ENCODE results near the gene ELSPBP1. TPM values are rescaled to one million over a fixed set of nuclear protein-coding genes. Genes with fewer than 3 reads are reported as not detected.

The ELSPBP1 gene
- total and polyA plus RNA-seq, 2 experiments from 2014 or later: not detected

DNA sequence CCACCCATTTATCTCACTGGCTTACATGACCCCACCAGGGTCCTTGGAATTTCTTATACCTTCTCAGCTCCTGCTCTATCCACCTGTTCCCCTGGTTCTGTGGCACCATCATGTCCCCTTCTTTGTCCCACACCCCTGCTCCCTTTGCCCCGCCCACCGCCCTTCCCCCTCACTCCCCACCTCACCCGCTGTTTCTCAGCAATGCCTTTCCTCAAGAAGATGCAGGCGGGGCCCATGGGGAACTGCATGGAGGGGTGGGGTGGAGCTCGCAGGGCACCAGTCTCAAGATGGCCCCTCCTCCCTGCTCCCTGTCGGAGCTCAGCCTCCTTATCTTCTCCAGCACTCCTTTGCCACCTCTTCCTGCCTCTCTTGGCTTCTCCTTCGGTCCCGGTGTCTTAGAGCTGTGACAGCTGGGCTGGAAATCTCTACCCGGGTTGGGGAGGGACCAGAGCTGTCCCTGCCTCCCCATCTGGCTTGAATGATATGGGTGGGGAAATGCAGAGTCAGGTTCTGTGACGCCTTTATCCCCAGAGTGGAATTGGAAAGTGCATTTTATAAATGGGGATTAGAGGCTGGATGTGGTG is 49.3 kb downstream of the ELSPBP1 start, which contains the start of gene CABP5:
TSS of gene CABP5 (minus strand) at position 405 of the 584 bp plus-strand sequence. CDS start at position 248, 157 bp downstream.
- Histone ChIP-seq H3K27me3 (ENCODE audit: insufficient read depth) (no peaks in the 10 kb centered on the region), H3K27ac (ENCODE audit: low read depth) (no peak within 1 kb of the TSS), H3K9me2 (ENCODE audit: insufficient read depth) (peaks cover 10% of the 10 kb centered on the region), H2AFZ (no peak within 1 kb of the TSS), H3F3A (replicated peaks; ENCODE audit: low read depth) (no peaks in the 10 kb centered on the region), H3K4me3 (no peak within 1 kb of the TSS), H3K4me2 (no peak within 1 kb of the TSS), H3K36me3 (ENCODE audit: insufficient read depth) (no peaks in the 10 kb centered on the region), H4K20me1 (replicated peaks; ENCODE audit: insufficient read depth) (no peaks in the 10 kb centered on the region), H3K79me2 (replicated peaks; ENCODE audit: insufficient read depth) (no peaks in the 10 kb centered on the region), H3K4me1 (ENCODE audit: insufficient read depth) (no peaks in the 10 kb centered on the region)
- Mint-ChIP-seq H3K9me3 (peaks cover 49% of the 10 kb centered on the region), H3K27me3 (ENCODE audit: insufficient read depth, low read depth, poor library complexity) (peaks cover 7% of the 10 kb centered on the region), H3K36me3 (ENCODE audit: low read depth) (peaks cover 9% of the 10 kb centered on the region), H3K4me3 (no peak within 1 kb of the TSS), H3K27ac (no peak within 1 kb of the TSS), H3K4me1 (no peaks in the 10 kb centered on the region)
- DNase-seq (ENCODE audit: low spot score): no peak
- ATAC-seq: no peak
- TF ChIP-seq ZNF331 (CRISPR knock-in tag; IDR thresholded peaks at IDR 0.05; ENCODE audit: low read depth) (no peak), ZNF114 (CRISPR knock-in tag; IDR thresholded peaks at IDR 0.05) (no peak), JUNB (IDR thresholded peaks at IDR 0.05; ENCODE audit: unreplicated experiment) (no peak), NANOG (IDR thresholded peaks at IDR 0.05; ENCODE audit: borderline replicate concordance) (no peak), EZH2phosphoT487 (IDR thresholded peaks at IDR 0.05; ENCODE audit: unreplicated experiment) (no peak), EZH2 (IDR thresholded peaks at IDR 0.05; ENCODE audit: low read depth, unreplicated experiment) (no peak), CREB1 (CRISPR knock-in tag; IDR thresholded peaks at IDR 0.05; ENCODE audit: low read depth) (no peak), POLR2AphosphoS5 (IDR thresholded peaks at IDR 0.05; ENCODE audit: low read depth) (no peak), STAT1 (IDR thresholded peaks at IDR 0.05; ENCODE audit: unreplicated experiment) (no peak)
- TF ChIP-seq, protein P1, sequence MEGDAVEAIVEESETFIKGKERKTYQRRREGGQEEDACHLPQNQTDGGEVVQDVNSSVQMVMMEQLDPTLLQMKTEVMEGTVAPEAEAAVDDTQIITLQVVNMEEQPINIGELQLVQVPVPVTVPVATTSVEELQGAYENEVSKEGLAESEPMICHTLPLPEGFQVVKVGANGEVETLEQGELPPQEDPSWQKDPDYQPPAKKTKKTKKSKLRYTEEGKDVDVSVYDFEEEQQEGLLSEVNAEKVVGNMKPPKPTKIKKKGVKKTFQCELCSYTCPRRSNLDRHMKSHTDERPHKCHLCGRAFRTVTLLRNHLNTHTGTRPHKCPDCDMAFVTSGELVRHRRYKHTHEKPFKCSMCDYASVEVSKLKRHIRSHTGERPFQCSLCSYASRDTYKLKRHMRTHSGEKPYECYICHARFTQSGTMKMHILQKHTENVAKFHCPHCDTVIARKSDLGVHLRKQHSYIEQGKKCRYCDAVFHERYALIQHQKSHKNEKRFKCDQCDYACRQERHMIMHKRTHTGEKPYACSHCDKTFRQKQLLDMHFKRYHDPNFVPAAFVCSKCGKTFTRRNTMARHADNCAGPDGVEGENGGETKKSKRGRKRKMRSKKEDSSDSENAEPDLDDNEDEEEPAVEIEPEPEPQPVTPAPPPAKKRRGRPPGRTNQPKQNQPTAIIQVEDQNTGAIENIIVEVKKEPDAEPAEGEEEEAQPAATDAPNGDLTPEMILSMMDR (conservative IDR thresholded peaks at IDR 0.05; ENCODE audit: low read depth in 2 of 2): no peak
- TF ChIP-seq, protein P2, sequence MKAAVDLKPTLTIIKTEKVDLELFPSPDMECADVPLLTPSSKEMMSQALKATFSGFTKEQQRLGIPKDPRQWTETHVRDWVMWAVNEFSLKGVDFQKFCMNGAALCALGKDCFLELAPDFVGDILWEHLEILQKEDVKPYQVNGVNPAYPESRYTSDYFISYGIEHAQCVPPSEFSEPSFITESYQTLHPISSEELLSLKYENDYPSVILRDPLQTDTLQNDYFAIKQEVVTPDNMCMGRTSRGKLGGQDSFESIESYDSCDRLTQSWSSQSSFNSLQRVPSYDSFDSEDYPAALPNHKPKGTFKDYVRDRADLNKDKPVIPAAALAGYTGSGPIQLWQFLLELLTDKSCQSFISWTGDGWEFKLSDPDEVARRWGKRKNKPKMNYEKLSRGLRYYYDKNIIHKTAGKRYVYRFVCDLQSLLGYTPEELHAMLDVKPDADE (IDR thresholded peaks at IDR 0.05): no peak
- TF ChIP-seq, protein P3, sequence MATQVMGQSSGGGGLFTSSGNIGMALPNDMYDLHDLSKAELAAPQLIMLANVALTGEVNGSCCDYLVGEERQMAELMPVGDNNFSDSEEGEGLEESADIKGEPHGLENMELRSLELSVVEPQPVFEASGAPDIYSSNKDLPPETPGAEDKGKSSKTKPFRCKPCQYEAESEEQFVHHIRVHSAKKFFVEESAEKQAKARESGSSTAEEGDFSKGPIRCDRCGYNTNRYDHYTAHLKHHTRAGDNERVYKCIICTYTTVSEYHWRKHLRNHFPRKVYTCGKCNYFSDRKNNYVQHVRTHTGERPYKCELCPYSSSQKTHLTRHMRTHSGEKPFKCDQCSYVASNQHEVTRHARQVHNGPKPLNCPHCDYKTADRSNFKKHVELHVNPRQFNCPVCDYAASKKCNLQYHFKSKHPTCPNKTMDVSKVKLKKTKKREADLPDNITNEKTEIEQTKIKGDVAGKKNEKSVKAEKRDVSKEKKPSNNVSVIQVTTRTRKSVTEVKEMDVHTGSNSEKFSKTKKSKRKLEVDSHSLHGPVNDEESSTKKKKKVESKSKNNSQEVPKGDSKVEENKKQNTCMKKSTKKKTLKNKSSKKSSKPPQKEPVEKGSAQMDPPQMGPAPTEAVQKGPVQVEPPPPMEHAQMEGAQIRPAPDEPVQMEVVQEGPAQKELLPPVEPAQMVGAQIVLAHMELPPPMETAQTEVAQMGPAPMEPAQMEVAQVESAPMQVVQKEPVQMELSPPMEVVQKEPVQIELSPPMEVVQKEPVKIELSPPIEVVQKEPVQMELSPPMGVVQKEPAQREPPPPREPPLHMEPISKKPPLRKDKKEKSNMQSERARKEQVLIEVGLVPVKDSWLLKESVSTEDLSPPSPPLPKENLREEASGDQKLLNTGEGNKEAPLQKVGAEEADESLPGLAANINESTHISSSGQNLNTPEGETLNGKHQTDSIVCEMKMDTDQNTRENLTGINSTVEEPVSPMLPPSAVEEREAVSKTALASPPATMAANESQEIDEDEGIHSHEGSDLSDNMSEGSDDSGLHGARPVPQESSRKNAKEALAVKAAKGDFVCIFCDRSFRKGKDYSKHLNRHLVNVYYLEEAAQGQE (IDR thresholded peaks at IDR 0.05; ENCODE audit: unreplicated experiment): no peak
- TF ChIP-seq, protein P4, sequence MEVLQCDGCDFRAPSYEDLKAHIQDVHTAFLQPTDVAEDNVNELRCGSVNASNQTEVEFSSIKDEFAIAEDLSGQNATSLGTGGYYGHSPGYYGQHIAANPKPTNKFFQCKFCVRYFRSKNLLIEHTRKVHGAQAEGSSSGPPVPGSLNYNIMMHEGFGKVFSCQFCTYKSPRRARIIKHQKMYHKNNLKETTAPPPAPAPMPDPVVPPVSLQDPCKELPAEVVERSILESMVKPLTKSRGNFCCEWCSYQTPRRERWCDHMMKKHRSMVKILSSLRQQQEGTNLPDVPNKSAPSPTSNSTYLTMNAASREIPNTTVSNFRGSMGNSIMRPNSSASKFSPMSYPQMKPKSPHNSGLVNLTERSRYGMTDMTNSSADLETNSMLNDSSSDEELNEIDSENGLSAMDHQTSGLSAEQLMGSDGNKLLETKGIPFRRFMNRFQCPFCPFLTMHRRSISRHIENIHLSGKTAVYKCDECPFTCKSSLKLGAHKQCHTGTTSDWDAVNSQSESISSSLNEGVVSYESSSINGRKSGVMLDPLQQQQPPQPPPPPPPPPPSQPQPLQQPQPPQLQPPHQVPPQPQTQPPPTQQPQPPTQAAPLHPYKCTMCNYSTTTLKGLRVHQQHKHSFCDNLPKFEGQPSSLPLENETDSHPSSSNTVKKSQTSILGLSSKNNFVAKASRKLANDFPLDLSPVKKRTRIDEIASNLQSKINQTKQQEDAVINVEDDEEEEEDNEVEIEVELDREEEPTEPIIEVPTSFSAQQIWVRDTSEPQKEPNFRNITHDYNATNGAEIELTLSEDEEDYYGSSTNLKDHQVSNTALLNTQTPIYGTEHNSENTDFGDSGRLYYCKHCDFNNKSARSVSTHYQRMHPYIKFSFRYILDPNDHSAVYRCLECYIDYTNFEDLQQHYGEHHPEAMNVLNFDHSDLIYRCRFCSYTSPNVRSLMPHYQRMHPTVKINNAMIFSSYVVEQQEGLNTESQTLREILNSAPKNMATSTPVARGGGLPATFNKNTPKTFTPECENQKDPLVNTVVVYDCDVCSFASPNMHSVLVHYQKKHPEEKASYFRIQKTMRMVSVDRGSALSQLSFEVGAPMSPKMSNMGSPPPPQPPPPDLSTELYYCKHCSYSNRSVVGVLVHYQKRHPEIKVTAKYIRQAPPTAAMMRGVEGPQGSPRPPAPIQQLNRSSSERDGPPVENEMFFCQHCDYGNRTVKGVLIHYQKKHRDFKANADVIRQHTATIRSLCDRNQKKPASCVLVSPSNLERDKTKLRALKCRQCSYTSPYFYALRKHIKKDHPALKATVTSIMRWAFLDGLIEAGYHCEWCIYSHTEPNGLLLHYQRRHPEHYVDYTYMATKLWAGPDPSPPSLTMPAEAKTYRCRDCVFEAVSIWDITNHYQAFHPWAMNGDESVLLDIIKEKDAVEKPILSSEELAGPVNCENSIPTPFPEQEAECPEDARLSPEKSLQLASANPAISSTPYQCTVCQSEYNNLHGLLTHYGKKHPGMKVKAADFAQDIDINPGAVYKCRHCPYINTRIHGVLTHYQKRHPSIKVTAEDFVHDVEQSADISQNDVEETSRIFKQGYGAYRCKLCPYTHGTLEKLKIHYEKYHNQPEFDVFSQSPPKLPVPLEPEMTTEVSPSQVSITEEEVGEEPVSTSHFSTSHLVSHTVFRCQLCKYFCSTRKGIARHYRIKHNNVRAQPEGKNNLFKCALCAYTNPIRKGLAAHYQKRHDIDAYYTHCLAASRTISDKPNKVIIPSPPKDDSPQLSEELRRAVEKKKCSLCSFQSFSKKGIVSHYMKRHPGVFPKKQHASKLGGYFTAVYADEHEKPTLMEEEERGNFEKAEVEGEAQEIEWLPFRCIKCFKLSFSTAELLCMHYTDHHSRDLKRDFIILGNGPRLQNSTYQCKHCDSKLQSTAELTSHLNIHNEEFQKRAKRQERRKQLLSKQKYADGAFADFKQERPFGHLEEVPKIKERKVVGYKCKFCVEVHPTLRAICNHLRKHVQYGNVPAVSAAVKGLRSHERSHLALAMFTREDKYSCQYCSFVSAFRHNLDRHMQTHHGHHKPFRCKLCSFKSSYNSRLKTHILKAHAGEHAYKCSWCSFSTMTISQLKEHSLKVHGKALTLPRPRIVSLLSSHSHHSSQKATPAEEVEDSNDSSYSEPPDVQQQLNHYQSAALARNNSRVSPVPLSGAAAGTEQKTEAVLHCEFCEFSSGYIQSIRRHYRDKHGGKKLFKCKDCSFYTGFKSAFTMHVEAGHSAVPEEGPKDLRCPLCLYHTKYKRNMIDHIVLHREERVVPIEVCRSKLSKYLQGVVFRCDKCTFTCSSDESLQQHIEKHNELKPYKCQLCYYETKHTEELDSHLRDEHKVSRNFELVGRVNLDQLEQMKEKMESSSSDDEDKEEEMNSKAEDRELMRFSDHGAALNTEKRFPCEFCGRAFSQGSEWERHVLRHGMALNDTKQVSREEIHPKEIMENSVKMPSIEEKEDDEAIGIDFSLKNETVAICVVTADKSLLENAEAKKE (CRISPR knock-in tag; IDR thresholded peaks at IDR 0.05): no peak
